HG03139 (cell line): Measurements from ENCODE around the gene DNAJC15.

Source experiments
- ATAC-seq: cut with Tn5 transposase; IDR thresholded peaks from one replicate; pipeline ENCODE4 v1.9.1; 2021; ENCODE audit not compliant: unreplicated experiment

DNAJC15 gene

DNA sequence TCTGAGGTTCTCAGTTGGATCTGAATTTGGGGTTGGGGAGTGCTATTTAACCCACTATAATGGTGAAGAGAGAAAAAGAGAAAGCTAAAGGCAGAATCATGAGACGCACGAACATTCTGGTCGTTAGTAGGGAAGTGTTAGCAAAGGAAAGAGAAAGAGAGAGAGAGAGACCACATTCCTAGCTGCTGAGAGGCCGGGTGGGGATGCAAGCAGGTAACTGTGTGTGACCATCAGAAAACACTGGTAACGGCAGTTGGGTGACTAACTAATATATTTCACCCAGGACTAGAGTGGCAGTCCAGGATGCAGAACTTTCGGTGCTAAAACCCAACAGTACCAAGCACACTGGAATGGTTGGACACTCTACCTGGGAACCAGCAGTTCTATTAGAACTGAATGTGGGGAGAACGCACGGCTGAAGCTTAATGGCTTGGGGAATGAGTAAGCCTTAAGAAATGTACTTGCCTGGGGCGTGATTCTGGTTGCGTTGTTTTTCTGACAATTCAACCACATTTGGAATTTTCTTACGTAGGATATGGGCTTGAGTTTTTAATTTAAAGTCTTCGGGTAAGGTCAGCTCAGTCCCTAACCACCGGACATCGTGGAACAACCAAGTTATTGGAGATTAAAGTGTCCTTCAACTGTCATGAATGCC lies 130.2 kb downstream of the DNAJC15 start:
- ATAC-seq = no peak

DNA sequence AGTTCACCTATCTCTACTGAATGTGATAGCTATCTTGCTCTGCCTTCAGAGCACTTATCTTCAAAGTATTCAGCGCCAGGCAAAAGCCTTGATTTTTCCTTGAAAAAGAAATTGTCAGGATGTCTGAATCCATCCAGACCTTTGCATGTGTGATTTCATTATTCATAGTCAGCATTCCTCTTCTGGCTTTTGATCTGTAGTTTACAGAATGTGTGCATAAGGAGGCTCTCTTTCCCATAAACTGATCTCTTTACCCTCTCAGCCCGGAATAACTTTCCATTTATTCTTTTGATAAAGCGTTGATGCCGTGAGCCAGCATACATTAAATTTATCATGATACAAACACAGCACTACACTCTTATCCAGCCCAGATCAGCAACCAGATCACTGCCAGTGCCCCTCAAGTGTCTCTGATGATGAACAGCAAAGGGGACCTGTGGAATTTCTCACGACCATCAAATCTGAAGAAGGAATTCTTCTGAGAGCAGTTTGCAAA lies 130.8 kb downstream of the DNAJC15 start:
- no peak for ATAC-seq

- ATAC-seq = no peak
Observed at GRCh38 chr13:43154839-43155238, 131.5 kb downstream of the DNAJC15 start.

DNA sequence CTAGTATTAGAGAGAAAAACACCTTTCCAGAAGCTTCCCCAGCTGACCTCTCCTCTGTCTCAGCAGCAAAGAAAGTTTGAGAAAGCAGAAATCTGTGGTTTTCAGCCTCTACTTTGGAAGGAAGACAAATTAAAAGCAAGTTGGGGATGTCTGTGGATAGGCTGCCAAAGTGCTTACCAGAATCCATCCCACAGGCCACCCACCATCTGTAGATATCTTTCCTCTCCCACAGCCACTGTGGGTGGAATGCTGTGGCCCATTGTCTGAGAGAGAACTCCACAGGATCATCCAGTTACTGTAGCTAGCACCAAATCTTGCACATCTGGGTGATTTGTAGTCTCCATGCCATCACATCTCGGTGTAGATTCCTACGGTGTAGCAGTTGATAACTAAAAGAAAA lies 133.5 kb downstream of the DNAJC15 start:
- no peak for ATAC-seq

DNA sequence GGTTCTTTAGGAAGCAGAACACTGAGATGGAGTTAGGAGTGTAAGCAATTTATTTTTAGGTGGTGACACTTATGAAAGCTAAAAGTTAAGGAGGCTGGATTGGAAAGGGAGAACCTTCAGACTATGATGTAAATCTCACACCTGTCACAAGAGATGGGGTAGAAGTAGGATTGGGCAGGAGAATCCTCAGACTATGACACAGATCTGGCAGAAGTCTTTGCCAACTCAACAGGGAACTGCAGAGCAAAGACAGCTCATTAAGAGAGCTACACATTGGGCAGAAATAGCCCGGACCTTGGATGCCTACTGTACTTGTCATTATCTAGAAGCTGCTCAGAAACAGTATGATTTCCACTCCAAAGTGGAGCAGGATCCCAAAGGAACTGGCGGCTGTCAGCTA lies 134.4 kb downstream of the DNAJC15 start:
- ATAC-seq = no peak

DNA sequence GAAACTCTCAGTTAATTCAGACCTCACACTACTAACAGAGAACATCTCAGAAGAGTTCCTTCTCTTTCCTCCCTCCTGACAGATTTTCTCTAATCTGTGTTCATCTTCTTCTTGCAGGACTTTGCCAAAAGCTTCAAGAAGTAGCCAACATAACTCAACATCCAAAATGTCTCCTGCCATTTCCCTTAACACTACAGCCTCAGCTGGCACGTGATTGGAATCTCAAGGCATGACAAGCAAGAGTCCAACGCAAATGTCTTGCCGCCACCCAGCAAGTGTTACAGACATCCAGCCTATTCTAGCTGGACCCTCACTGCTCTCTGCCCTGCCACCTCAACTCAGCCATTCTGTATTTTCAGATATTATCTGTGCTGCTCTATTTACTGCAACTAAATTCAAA lies 135.1 kb downstream of the DNAJC15 start:
- ATAC-seq = no peak

GRCh38 chr13:43159026-43159461 lies 135.7 kb downstream of the DNAJC15 start:
- no peak for ATAC-seq
